ENCODE data around the gene PRSS38.

The PRSS38 gene

DNA sequence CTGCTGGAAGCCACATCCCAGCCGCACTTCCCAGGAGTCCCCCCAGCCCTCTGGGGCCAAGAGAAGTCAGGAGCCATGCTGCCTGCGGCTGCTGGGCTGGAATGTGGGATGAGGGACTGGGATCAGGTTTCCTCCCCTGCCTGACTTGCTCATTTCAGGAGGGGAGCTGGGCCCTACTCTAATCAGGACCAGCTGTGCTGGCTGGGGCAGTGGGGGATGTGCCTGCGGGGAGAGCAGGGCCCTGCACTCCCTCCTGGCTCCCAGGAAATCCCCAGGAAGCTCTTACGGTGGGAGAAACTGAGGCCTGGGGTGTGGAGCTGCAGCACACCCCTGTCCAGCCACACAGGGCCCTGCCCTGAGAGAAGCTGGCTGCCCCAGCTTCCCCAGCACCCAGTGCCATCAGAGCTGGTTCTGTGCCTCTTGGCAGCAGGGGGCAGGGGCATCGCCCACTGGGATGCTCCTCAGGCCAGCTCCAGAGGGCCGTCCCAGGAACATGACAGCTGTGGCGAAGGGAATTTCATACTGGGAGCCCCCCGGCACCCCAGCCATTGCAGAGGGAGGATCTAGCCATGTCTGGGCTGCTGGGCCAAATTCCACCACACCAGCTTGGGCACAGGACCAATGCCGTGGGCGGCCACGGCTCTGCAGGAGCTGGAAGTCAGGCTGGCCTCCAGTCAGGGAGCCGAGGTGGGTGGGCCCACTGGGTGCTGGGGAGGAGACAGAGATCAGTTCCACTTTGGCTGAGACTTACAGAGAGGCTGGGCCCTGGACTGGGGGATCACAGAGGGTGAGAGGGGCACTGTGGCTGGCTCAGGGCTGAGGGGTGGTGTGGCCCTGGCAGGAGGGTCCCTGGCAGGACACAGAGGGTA is 21.3 kb upstream of the PRSS38 start:
- Mint-ChIP-seq H3K4me1 (ENCODE audit: low read depth) (peaks cover 9% of the 10 kb centered on the region), H3K27ac (no peak overlapping the region), H3K4me3 (no peak overlapping the region), H3K36me3 (ENCODE audit: low read depth) (no peaks in the 10 kb centered on the region), H3K27me3 (peaks cover 8% of the 10 kb centered on the region), H3K9me3 (no peaks in the 10 kb centered on the region)
- intact Hi-C loops (cut with micrococcal nuclease), result no loop called here

- no peak overlapping the region for H3K27ac Mint-ChIP-seq
- intact Hi-C loops (cut with micrococcal nuclease), result no loop called here
- no peak overlapping the region for H3K4me3 Mint-ChIP-seq
- H3K36me3 Mint-ChIP-seq (ENCODE audit: low read depth), result no peaks in the 10 kb centered on the region
- H3K4me1 Mint-ChIP-seq (ENCODE audit: low read depth), result peaks cover 5% of the 10 kb centered on the region
- H3K27me3 Mint-ChIP-seq, result peaks cover 4% of the 10 kb centered on the region
- H3K9me3 Mint-ChIP-seq, result no peaks in the 10 kb centered on the region
Measured at GRCh38 chr1:227794817-227795192, 20.7 kb upstream of the PRSS38 start.

- intact Hi-C loops (cut with micrococcal nuclease), result no loop called here
- Mint-ChIP-seq H3K36me3 (ENCODE audit: low read depth) (no peaks in the 10 kb centered on the region), H3K27ac (no peak overlapping the region), H3K4me1 (ENCODE audit: low read depth) (peaks cover 5% of the 10 kb centered on the region), H3K27me3 (peaks cover 3% of the 10 kb centered on the region), H3K9me3 (no peaks in the 10 kb centered on the region), H3K4me3 (no peak overlapping the region)
Measured at GRCh38 chr1:227795732-227796131, 19.7 kb upstream of the PRSS38 start.

GRCh38 chr1:227796359-227796915 is 19.0 kb upstream of the PRSS38 start:
- Mint-ChIP-seq H3K4me3 (no peak overlapping the region), H3K9me3 (no peaks in the 10 kb centered on the region), H3K27me3 (peaks cover 3% of the 10 kb centered on the region), H3K27ac (no peak overlapping the region), H3K4me1 (ENCODE audit: low read depth) (peaks cover 5% of the 10 kb centered on the region), H3K36me3 (ENCODE audit: low read depth) (no peaks in the 10 kb centered on the region)
- intact Hi-C loops (cut with micrococcal nuclease), result no loop called here

- peaks cover 5% of the 10 kb centered on the region for H3K4me1 Mint-ChIP-seq (ENCODE audit: low read depth)
- H3K27me3 Mint-ChIP-seq, result peaks cover 3% of the 10 kb centered on the region
- H3K36me3 Mint-ChIP-seq (ENCODE audit: low read depth), result no peaks in the 10 kb centered on the region
- no peak overlapping the region for H3K27ac Mint-ChIP-seq
- H3K4me3 Mint-ChIP-seq, result no peak overlapping the region
- intact Hi-C loops (cut with micrococcal nuclease), result no loop called here
- no peaks in the 10 kb centered on the region for H3K9me3 Mint-ChIP-seq
Measured at GRCh38 chr1:227797144-227797543, 18.3 kb upstream of the PRSS38 start.

DNA sequence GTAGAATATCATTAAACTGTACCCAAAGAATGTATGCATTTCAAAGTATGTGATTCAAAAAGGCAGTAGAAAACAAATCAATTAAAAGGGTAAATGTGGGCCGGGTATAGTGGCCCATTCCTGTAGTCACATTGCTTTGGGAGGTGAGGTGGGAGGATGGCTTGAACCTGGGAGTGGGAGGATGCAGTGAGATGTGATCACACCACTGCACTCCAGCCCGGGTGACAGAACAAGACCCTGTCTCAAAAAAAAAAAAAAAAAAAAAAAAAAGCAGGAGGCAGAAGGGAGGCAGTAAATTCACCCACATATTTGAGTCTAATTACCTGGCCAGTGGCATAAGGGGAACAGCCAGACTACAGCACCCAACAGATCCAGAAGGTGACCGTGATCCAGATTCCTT is 17.9 kb upstream of the PRSS38 start:
- H3K36me3 Mint-ChIP-seq (ENCODE audit: low read depth), result no peaks in the 10 kb centered on the region
- intact Hi-C loops (cut with micrococcal nuclease), result no loop called here
- H3K27me3 Mint-ChIP-seq, result peaks cover 3% of the 10 kb centered on the region
- peaks cover 5% of the 10 kb centered on the region for H3K4me1 Mint-ChIP-seq (ENCODE audit: low read depth)
- H3K27ac Mint-ChIP-seq, result no peak overlapping the region
- H3K4me3 Mint-ChIP-seq, result no peak overlapping the region
- H3K9me3 Mint-ChIP-seq, result no peaks in the 10 kb centered on the region

- H3K9me3 Mint-ChIP-seq, result no peaks in the 10 kb centered on the region
- H3K36me3 Mint-ChIP-seq (ENCODE audit: low read depth), result no peaks in the 10 kb centered on the region
- no peak overlapping the region for H3K4me3 Mint-ChIP-seq
- no peak overlapping the region for H3K27ac Mint-ChIP-seq
- H3K27me3 Mint-ChIP-seq, result peaks cover 3% of the 10 kb centered on the region
- intact Hi-C loops (cut with micrococcal nuclease), result no loop called here
- H3K4me1 Mint-ChIP-seq (ENCODE audit: low read depth), result peaks cover 5% of the 10 kb centered on the region
Measured at GRCh38 chr1:227798078-227798802, 17.2 kb upstream of the PRSS38 start.

DNA sequence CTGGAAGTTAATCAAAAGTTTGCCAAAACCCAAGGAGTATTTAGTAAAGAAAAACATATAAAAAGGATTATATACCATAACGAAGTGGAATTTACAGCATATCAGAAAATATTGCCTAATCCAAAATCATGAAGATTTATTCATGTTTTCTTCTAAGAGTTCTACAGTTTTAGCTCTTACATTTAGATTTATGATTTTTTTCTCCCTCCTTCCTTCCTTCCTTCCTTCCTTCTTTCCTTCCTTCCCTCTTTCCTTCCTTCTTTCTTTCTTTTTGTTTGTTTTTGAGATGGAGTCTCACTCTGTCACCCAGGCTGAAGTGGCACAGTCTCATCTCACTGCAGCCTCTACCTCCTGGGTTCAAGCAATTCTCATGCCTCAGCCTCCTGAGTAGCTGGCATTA is 15.7 kb upstream of the PRSS38 start:
- Mint-ChIP-seq H3K36me3 (ENCODE audit: low read depth) (no peaks in the 10 kb centered on the region), H3K27ac (no peak overlapping the region), H3K9me3 (no peaks in the 10 kb centered on the region), H3K4me1 (ENCODE audit: low read depth) (no peaks in the 10 kb centered on the region), H3K4me3 (no peak overlapping the region), H3K27me3 (peaks cover 1% of the 10 kb centered on the region)
- intact Hi-C loops (cut with micrococcal nuclease), result no loop called here

GRCh38 chr1:227803933-227804332 is 11.5 kb upstream of the PRSS38 start:
- Mint-ChIP-seq H3K4me3 (no peak overlapping the region), H3K27ac (no peak overlapping the region), H3K36me3 (ENCODE audit: low read depth) (no peaks in the 10 kb centered on the region), H3K27me3 (peaks cover 3% of the 10 kb centered on the region), H3K9me3 (peaks cover 11% of the 10 kb centered on the region), H3K4me1 (ENCODE audit: low read depth) (no peaks in the 10 kb centered on the region)
- intact Hi-C loops (cut with micrococcal nuclease), result no loop called here

DNA sequence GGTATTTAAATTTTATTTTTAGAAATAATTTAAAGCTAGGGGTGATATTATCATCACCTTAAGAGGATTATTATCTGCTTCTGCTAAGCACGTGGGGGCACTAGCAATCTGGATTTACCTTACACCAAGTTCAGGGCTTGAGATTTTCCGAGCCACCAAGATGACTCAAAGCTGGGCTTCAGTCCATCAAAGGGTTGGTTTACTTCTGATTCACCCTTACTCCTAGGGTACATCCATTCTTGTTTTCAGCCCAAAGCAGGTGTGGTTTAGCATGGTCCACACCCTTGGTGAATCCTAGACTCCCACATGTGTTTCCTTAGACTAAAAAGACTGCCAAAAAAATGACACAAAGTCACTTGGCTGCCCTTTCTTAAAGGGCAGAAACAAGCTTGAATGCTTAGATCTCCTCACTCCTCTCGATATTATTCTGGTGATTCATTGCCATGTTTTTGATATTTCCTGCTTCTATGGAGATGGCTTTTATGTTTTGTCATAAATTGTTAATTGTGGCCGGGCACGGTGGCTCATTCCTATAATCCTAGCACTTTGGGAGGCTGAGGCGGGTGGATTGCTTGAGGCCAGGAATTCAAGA is 9.8 kb upstream of the PRSS38 start:
- H3K9me3 Mint-ChIP-seq, result peaks cover 11% of the 10 kb centered on the region
- H3K4me1 Mint-ChIP-seq (ENCODE audit: low read depth), result no peaks in the 10 kb centered on the region
- no peak overlapping the region for H3K27ac Mint-ChIP-seq
- H3K27me3 Mint-ChIP-seq, result peaks cover 1% of the 10 kb centered on the region
- H3K36me3 Mint-ChIP-seq (ENCODE audit: low read depth), result no peaks in the 10 kb centered on the region
- H3K4me3 Mint-ChIP-seq, result no peak overlapping the region
- intact Hi-C loops (cut with micrococcal nuclease), result no loop called here

- intact Hi-C loops (cut with micrococcal nuclease), result no loop called here
- Mint-ChIP-seq H3K36me3 (ENCODE audit: low read depth) (no peaks in the 10 kb centered on the region), H3K4me3 (no peak overlapping the region), H3K4me1 (ENCODE audit: low read depth) (no peaks in the 10 kb centered on the region), H3K27me3 (peaks cover 1% of the 10 kb centered on the region), H3K9me3 (peaks cover 26% of the 10 kb centered on the region), H3K27ac (no peak overlapping the region)
Measured at GRCh38 chr1:227808566-227808965, 6.9 kb upstream of the PRSS38 start.

DNA sequence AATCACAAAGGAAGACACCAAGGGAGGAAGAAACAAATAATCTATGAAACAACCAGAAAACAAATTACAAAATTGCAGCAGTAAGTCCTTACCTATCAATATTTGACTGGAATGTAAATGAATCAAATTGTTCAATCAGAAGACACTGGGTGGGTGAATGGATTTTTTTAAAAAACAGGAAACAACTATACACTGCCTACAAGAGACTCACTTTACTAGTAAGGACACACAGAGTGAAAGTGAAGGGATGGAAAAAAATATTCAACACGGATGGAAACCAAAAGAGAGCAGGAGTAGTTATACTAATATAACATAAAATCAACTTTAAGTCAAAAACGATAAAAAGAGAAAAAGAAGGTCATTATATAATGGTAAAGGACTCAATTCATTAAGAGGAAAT is 6.4 kb upstream of the PRSS38 start:
- no peak overlapping the region for H3K4me3 Mint-ChIP-seq
- H3K27ac Mint-ChIP-seq, result no peak overlapping the region
- no peaks in the 10 kb centered on the region for H3K36me3 Mint-ChIP-seq (ENCODE audit: low read depth)
- H3K4me1 Mint-ChIP-seq (ENCODE audit: low read depth), result no peaks in the 10 kb centered on the region
- peaks cover 30% of the 10 kb centered on the region for H3K9me3 Mint-ChIP-seq
- H3K27me3 Mint-ChIP-seq, result peaks cover 1% of the 10 kb centered on the region
- intact Hi-C loops (cut with micrococcal nuclease), result no loop called here

- Mint-ChIP-seq H3K27ac (no peak overlapping the region), H3K36me3 (ENCODE audit: low read depth) (no peaks in the 10 kb centered on the region), H3K27me3 (no peaks in the 10 kb centered on the region), H3K4me1 (ENCODE audit: low read depth) (no peaks in the 10 kb centered on the region), H3K9me3 (peaks cover 51% of the 10 kb centered on the region), H3K4me3 (no peak overlapping the region)
- intact Hi-C loops (cut with micrococcal nuclease), result no loop called here
Measured at GRCh38 chr1:227813962-227814361, 1.5 kb upstream of the PRSS38 start.

Data from dendritic cell treated with granulocyte-macrophage colony-stimulating factor and Interleukin-4, amounts not matched to agents 40 ng/mL and 50 ng/mL, for 4 days (primary cell).